ENCODE data around the gene GRHL3.
A peak's percentile ranks its signal among the peaks of the same experiment; 100 is the strongest.

GRHL3 gene

DNA sequence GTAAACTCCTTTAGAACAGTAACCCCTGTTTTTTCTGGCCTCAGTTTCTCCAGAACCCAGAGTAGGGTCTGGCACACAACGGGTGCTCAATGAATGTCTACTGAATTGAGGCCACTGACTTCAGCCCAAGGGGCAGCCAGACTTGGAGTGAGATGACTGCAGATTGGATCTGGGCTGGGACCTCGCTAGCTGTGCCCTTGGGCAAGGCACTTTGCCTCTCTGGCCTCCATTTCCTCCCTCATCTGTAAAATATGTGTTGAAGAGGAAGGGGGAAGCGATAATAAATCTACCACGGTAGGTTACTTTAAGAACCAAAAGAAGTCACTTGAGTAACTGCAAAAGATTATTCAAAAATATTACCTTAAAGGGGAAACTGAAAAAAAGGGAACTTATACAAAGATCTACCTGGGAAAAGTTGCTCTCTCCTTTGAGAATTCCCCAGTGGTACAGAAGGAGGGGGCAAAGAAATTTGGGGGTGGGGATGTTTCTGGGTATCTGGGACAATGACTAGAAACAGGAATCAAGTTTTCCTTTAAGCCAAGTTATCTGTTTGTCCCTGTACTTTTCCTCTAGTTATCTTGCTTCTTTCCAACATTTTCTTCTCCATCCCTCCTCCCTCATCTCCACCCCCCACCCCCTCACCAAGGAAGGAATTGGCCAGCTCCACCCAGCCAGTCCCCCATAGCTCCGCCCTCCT is 394 bp upstream of the GRHL3 start:
- no peak for DNase-seq

DNA sequence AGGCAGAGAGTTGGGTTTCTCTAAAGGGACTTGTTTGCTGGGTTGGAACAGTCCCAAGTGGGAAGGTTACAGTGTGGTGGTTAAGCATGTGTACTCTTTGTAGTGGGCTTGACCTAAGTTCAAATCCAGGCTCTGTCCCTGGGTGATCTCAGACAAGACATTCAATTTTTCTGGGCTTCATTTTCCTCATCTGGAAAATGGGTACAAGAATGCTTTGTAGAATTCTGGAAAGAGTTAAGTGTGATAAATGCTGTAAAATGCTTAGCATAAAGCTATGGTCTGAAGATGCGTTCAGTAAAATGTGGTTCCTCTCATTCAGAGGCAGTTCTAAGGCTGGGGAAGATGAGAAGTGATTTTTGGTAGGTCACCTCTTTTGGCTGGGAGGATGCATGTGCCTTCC is 805 bp downstream of the GRHL3 start:
- DNase-seq = no peak

DNA sequence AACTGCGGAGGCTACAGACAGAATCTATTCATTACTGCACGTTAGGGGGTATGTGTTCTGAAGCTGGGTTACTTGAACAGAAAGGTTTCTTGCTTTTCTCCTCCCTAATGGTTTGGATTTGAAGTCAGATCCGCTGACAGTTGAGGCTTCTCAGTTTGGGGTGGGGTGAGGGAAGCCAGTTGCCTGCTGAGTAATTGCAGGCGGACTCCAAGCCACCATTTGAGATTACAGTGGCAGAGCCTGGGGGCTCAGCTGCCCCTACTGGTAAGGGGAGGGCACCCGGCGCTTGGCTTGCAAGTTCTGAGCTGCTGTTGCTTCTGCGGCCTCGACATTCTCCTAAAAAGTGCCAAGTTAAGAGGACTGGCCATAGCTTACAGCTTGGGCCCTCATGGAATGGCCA is 2.0 kb downstream of the GRHL3 start:
- DNase-seq = no peak

DNA sequence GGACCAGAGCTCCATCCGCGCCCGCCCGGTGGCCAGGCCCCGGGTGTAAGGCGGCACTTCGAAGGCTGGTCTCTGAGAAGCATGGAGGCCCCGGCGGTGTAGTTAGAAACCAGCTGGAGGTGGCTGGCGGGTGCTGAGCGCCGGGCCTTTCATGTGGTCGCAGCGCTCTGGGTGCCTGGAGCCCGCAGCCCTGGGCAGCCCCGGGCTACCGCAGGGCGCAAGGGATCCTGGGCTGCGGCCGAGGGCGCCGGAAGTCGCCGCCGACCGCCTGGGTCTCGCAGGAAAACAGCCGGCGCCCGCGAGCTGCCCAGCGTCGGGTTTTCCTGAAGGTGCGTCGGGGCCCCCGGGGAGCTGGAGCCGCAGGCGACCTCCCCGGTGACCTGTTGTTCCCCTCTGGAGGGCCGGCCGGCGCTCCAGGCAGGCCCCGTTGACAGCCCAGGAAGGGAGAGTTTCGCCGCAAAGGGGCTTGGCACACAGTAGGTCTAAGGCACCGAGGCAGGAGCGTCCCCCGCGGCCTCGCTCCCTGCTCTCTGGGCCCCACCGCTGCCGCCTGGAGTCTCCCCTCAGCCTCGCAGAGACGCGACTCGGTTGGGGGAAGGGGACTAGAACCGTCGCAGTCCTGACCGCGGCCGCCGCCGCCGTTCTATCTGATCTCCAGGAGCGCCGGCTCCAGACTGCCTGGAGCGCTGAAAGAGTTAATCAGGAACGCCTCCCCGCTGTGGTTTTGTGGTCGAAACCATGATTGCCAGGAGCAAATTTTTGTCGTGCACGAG is 2.7 kb downstream of the GRHL3 start:
- peak; percentile 84 for DNase-seq

DNA sequence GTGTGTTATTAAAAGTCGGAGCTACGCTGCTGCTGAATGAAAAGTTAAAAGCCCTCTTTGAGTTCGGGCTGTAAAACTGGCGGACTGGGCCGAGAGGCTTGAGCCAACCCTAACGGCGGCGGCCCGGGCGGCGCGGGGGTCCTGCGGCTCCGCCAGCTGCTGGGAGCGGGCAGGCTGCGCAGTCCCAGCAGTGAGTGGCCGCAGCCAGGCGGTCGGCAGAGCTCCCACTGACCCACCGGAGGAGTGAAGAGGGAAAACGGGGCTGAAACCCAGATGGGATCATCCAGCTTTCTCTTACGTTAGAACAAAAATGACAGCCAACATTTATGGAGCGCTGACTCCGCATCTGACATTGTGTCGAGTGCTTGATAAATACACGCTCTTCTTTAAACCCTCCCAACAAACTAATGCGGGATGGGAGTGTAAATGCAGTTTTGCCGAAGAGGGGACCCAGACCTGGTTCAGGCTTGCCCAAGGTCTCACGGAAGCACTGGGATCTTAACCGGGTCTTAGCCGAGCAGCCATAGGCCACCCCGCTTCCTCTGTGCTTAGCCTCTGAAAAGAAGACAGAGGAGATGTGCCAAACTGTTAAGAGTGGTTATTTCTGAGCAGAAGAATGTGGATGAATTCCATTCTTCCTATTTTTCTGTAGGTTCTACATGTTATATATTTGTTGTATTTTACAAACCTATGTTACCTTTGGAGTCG is 3.5 kb downstream of the GRHL3 start:
- DNase-seq = no peak

DNA sequence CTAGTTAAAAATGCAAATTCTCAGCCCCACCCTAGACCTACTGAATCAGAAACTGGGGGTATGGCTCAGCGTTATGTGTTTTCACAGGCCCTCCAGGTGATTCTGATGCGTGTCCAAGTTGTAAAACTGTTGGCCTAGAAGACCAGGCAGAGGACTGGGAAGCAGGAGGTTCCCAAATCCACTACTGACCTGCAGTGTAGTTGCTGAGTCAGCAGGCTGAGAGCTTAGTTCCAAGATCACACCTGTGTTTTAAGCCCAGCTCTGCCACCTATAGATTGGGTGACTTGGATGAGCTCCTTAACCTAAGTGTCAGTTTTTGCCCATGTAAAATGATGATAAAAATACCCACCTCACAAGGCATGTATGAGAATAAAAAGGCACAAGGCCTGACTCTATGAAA is 4.1 kb downstream of the GRHL3 start:
- DNase-seq = no peak

DNA sequence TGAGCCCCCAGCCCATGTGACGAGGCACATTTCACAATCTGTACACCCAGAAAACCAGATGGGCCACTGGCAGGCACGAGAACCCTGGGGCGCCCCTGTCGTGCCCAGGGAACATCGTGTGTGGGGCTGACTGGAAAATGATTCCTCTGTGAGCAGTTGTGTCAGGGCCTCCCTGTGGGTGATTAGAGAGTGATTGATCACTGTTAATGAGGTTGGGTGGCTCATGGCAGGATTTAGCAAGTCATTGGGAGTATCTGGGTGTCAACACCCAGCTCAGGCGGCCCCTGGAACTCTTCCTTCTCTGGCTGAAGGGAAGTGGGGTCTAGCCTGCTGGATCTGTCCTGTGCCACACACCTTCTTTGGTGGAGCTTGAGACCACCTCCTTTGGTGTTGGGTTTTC is 5.7 kb downstream of the GRHL3 start:
- DNase-seq = no peak

DNA sequence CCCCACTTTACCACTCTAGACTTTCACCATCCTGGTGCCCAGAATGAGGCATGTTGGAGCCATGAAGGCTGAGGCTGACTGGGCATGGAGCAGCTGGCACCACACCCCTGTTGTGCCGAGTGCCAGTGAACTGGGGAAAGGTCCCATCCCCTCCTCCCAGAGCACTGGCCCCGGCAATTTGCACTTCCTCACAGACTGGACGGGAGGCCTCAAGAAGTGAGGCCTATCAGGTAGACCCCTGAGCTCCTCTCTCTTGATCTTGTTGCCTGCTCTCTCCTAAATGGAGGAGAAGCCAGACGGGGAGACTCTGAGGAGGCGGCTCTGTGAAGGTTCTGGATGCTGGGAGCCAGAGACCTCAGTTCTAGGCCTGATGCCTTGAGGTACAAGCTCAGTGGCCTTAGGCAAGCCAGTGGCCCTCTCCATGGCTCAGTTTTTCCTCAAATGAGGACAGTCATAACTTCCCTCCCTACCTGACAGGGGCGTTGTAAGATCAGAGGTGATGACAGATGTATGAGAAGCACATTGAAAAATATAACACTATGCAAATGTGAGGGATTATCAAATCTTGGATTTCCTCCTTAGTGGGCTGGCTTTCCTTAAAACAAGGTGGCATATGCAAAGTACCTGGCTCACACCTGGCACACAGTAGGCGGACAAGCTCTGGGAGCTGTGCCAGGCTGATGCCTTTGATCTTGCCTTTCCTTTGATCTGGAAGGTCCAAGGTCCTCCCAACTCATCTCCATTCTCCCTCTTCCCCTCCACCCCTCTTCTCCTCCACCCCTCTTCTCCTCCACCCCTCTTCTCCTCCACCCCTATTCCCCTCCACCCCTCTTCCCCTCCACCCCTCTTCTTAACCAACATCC is 6.7 kb downstream of the GRHL3 start:
- DNase-seq = no peak

DNA sequence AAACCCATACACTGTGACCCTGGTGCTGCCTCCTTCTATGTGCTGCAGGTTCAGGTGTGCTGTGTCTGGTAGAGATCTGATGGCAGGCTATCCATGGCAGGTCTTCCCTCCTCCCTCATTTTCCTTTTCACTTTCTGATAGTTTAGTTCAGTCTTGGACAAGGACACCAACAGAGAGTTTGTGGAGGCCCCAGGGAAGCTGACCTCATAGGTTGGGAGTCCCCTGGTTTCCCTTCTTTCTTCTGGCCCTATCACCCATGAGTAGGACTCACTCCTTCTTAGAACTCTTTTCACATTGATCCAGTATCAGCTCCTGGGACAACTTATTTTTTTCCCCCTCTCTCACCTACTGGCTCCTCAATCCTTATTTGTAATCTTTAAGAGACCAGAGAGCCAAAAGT is 8.3 kb downstream of the GRHL3 start:
- no peak for DNase-seq

DNA sequence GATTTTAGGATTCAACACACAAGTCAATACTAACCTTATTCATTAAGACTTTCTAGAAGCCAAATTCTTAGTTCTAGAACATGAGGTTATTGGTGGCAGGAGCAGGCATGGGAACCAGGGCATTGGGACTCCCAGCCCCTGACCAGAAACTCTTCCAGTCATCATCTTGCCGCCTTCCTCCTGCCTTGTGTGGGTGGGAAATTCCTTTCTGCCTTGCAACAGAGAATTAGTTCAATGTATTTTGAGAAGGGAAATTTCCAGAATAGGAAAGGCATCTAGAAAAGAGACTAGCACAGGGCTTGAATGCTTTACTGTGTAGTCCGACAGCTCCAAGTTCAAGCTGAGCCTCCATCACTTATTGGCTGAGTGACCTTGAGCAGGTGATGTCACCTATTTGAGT is 8.7 kb downstream of the GRHL3 start:
- DNase-seq = no peak

DNA sequence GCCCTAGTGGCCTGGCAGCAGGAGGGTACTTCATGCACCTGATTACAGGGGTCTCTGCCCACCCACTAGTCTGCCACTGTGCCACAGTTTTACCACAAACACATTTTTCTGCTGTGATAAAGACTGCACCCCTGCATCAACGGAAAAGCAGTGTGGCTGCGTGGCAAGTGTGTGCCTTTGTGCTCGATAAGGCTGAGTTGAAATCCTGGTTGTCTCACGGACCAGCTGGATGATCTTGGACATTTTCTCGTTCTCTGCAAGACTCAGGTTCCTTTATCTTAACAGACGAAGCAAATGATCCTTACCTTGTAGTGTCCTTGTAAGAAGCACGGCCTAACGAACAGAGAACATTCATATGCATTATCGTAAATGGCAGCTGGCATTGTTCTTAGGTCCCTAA is 10.2 kb downstream of the GRHL3 start:
- DNase-seq = no peak

DNA sequence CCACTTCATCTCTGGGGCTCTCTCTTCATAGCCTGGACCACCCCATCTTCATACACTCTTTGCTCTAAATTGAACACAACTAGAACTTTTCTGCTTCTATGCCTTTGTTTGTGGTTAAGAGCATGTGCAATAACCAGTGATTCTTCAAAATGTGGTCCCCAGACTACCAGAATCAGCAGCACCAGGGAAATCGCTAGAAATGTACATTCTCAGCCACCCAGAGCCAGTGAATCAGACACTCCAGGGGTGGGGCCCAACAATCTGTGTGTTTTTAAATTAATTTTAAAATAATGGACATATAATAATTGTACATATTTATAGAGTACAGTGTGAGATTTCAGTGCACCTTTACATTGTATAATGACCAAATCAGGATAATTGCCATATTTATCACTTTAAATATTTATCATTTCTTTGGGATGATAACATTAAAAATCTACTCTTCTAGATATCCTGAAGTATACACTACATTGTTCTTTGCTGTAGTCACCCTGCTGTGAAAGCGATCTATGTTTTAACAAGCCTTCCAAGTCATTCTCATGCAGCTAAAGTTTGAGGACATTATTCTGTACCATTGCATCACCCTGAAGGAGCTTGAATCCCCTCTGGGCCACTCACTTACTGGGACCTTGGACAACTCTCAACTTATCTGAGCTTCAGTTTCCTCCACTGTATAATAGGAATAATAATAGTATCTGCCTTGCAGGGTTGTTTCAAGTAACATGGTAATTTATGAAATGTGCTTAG is 10.8 kb downstream of the GRHL3 start:
- DNase-seq = no peak

DNA sequence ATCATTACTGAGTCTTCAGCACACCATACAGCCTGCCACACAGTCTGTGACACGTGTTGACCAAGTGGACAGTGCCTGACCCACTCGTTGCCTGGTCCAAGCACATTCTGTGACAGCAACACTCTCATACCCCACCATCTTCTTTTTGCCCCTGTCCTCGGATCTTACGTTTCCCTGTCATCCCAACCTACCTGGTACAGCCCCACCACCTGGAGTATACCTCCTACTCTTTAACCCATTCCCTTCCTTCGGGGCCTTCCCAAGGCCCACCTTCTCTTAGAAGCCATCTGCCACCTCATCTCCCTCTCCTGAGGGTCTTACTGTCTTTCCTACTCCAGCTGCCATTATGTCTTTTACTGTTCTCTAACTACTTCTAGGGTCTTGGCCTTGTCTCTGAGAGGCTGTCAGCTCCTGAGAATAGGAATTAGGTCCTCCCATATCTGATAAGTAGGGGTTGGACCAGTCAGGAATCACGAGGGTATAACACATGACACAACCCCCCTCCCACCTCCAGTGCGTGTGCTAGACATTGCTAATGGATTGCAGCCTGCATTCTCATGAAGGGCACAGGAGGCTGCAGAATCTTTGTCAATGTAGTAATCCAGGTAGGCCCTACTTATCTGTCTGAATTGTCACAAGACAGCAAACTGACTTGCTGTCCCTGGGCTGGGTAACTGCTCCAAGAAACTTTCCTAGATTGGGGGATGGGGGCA is 13.0 kb downstream of the GRHL3 start:
- DNase-seq = no peak

DNA sequence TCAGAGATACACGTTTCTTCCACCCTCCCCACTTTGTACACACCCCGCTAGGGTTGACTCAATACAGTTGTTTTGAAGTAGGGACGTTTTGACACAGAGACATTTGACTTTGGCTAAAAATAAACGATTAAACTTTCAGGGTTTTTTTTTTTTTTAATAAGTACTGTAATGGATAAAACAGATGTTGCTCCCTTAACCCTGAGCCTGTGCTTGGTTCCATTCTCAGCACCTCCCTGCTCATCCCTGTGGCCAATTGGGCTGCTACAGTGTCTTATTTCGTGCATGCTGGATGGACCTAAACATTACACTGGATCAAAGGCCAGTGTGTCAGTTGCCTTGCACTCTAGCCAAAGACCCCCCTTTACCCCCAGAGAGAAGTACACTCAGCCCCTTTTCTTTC is 16.9 kb downstream of the GRHL3 start:
- DNase-seq = no peak

DNA sequence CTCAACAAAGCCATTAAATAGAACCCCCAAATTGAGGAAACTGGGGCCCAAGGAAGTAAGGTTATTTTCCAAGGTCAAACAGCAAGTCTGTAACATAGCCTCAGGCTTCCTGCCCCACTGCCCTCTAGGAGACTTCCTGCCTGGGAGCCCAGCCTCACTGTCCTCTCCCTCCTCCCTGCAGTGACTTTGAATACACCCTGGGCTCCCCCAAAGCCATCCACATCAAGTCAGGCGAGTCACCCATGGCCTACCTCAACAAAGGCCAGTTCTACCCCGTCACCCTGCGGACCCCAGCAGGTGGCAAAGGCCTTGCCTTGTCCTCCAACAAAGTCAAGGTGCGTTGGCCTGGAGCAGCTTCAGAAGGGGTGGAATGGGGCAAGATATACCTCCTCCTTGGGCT is 18.3 kb downstream of the GRHL3 start:
- no peak for DNase-seq

DNA sequence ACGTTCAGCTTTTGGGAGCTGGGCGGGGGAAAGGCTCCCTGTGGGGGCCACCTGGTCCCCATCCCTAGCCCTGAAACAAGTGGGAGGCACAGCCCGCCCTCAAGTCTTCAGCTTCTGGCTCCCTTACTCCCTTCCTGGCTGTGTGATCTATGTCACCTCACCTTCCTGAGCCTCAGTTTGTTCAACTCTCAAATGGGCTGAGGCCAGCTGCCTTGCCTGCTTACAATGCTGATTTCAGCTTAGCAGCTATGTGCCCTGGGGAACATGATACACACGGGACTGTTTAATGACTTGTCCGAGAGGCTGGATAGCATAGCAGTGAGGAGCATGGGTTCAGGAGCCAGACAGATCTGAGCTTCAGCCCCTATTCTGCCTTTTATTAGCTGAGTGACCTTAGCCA is 19.3 kb downstream of the GRHL3 start:
- DNase-seq = no peak

DNA sequence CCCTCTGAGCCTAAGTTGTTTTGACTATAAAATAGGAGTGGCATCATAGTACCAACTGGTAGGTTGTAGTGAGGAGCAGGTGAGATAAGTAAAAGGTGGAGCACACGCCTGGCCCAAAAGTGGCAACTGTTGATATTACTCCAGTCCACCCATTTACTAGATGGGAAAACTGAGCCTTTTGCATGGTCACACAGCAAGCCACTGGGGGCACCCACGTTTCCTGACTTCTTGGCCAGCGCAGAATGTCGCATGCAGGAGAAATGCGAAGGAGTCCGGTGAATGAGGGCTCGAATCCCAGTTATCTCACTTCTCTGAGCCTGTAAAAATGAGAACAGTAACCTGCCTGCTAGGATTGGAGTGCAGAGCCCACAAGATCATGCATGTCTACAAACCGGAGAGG is 20.8 kb downstream of the GRHL3 start:
- no peak for DNase-seq

DNA sequence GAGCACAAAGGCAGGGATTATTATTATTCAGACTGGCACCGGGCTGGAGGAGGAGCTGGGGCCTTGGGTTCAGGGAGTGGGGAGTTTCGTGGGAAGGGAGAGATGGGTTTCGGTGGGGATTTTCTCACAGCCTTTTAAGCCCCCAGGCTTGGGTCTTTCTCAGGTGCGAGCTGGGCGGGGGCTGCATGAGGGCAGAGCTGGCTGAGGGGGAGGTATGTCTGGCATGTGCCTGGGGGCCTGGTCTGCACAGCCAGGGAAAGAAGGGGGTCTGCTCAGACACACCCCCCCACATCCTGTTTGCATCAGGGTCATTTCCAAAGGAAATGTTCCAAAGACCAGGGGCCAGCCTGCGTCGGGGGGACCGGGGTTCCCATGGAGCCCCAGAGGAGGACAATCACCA is 21.6 kb downstream of the GRHL3 start:
- no peak for DNase-seq

DNA sequence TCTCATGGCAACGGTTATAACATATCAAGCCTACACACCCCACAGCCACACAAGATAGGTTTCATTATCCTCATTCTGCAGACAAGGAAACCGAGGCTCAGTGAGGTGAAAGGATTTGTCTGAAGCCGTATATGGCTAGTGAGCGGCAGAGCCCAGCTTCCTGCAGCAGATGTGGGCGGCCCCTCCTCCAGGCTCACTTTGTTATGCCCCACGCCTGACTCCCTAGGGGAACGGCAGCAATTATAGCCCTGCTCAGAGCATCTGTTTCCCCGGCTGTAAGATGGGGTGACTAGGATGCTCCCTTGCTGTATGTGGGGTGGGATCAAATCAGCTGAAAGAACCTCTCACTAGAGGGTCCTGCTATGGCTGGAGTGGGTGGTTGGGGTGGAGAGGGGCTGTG is 22.1 kb downstream of the GRHL3 start:
- no peak for DNase-seq

DNA sequence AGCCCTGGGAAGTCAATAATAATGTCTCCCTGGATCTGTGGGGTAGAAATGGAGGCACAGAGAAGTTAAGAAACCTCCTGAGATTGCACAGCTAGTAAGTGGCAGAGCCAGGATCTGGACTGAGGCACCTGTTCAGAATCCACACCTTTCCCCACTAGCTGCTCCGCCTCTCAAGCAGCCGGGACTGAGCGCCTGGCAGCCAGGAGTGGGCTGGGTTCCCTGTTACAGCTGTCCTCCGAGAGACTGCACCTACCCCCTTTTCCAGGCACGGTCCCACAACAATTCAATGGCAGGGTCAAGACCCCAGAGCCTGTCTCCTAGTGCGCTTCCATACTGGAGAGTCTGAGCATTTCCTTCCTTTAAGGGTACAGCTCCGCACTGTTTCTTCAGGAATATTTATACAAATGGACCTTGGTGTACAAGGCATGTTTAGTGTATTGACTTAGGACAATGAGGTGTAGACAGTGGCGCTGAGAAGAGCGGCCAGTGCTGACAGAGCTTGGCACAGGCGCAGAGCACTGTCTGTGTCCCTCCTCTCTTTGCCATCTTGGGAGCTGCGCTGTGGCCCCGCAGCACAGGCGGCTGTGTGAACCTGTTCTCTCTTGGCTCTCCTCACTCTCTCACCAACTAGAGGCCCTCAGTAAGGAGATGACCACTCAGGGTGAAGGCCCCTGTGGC is 24.4 kb downstream of the GRHL3 start:
- DNase-seq = no peak

DNA sequence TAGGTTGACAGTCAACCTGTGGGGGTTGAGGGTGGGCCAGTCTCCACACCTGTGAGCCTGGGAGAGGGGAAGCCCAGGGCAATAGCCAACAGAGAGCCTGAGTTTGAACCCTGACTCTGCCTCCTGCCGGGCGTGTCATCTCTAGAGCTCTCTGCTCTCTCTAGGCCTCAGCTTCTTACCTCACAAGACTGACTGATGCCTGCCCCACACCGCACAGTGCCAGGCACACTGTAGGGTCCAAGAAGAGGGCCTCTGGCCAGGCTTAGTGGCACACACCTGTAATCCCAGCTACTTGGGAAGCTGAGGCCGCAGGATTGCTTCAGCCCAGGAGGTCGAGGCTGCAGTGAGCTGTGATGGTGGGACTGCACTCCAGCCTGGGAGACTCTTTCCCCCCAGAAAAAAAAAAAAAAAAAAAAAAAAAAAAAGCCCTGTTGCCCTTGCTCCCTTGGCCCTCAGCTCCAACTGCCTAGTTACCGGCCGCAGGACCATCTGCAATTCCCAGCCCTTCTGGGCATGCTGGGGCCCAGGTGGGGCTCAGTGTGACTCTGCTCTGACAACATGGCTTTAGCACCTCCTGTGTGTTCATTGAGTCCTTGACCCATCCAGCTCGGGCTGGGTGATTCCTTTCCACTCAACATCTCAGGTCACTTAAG is 25.1 kb downstream of the GRHL3 start:
- no peak for DNase-seq

All from left hindlimb (tissue), 1 donor.